ENCODE data around the gene ADM2. TPM values are rescaled to one million over a fixed set of nuclear protein-coding genes. Genes with fewer than 3 reads are reported as not detected.

ADM2 gene
- total RNA-seq, 3 donors from 2014 or later (not counting 1 experiment from before 2014, with no cell fraction given) = 0.26 to 2.5 (median 1.5) TPM

DNA sequence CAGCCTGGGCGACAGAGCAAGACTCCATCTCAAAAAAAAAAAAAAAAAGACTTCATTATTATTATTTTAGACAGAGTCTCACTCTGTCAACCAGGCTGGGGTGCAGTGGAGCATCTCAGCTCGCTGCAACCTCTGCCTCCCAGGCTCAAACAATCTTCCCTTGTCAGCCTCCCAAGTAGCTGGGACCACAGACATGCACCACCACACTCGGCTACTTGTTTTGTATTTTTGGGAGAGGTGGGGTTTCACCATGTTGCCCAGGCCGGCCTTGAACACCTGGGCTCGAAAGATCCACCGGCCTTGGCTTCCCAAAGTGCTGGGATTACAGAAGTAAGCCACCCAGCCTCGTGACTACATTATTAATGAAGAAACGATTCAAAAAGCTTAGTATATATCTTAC is 53.8 kb downstream of the ADM2 start:
- DNase-seq = no peak

More for the DNA sequence above, 53.8 kb downstream of the ADM2 start:
- Mint-ChIP-seq H3K27ac (no peak overlapping the region), H3K4me1 (peaks cover 22 to 34% of the 10 kb centered on the region in 2 donors), H3K36me3 (no peaks in the 10 kb centered on the region), H3K27me3 (ENCODE audit: low read depth in 2 of 2) (peaks cover 0 to 13% of the 10 kb centered on the region in 2 donors), H3K9me3 (no peaks in the 10 kb centered on the region), H3K4me3 (no peak overlapping the region)
- TF ChIP-seq CTCF (IDR thresholded peaks at IDR 0.05) = no peak
- intact Hi-C loops (cut with micrococcal nuclease) = no loop called here
- Histone ChIP-seq H3K36me3 (ENCODE audit: control insufficient read depth, insufficient read depth, low read length) (no peaks in the 10 kb centered on the region), H3K27me3 (ENCODE audit: control insufficient read depth, insufficient read depth, low read length) (no peaks in the 10 kb centered on the region), H3K4me3 (ENCODE audit: low read length) (no peak overlapping the region), H3K4me1 (ENCODE audit: control insufficient read depth, insufficient read depth, low read length) (peaks cover 54% of the 10 kb centered on the region), H3K9me3 (ENCODE audit: control insufficient read depth, insufficient read depth, low read length) (no peaks in the 10 kb centered on the region), H3K27ac (ENCODE audit: low read length) (peak overlapping the region; percentile 9)
- no peak for ATAC-seq
- WGBS (ENCODE audit: insufficient coverage) = 88% methylated on average over 3 of the region's 8 CpGs

Other genes starting within 250 kb of the ADM2 start
- gene TUBGCP6, start 236.5 kb upstream of the ADM2 start, total RNA-seq = 100 to 1,000 TPM; 105 to 126 (median 118) TPM
- gene HDAC10, start 230.3 kb upstream of the ADM2 start, total RNA-seq = 100 to 1,000 TPM; 112 to 131 (median 123) TPM
- gene MAPK12, start 219.9 kb upstream of the ADM2 start, total RNA-seq = 1 to 10 TPM; 2.2 to 2.5 (median 2.4) TPM
- 1 to 10 TPM; 2.2 to 3.1 (median 2.2) TPM for gene MAPK11, start 211.2 kb upstream of the ADM2 start, total RNA-seq
- 10 to 100 TPM in 2 of 3 donors, 1 to 10 TPM in 1; 6.0 to 34.7 (median 18.9) TPM for gene PLXNB2, start 173.9 kb upstream of the ADM2 start, total RNA-seq
- 1 to 10 TPM; 3.1 to 5.0 (median 4.5) TPM for gene DENND6B, start 154.5 kb upstream of the ADM2 start, total RNA-seq
- 100 to 1,000 TPM in 1 of 3 donors, 10 to 100 TPM in 2; 76.0 to 103 (median 78.1) TPM for gene PPP6R2, start 138.2 kb upstream of the ADM2 start, total RNA-seq
- 100 to 1,000 TPM; 235 to 284 (median 242) TPM for gene SBF1, start 6.5 kb upstream of the ADM2 start, total RNA-seq
- under 1 TPM in 1 of 3 donors, not detected in 2; 0.23 TPM for gene MIOX, start 5.3 kb downstream of the ADM2 start, total RNA-seq
- gene LMF2, start 26.2 kb downstream of the ADM2 start, total RNA-seq = 100 to 1,000 TPM; 114 to 129 (median 122) TPM
- gene NCAPH2, start 26.7 kb downstream of the ADM2 start, total RNA-seq = 100 to 1,000 TPM in 2 of 3 donors, 10 to 100 TPM in 1; 94.5 to 106 (median 104) TPM
- gene SCO2, start 44.1 kb downstream of the ADM2 start, total RNA-seq = 10 to 100 TPM in 1 of 3 donors, 1 to 10 TPM in 2; 2.8 to 13.5 (median 8.4) TPM
- 10 to 100 TPM; 17.7 to 44.6 (median 32.4) TPM for gene TYMP, start 48.5 kb downstream of the ADM2 start, total RNA-seq
- 1 to 10 TPM; 2.4 to 6.9 (median 5.3) TPM for gene KLHDC7B, start 64.4 kb downstream of the ADM2 start, total RNA-seq
- not detected for gene SYCE3, start 81.4 kb downstream of the ADM2 start, total RNA-seq
- gene CPT1B, start 96.9 kb downstream of the ADM2 start, total RNA-seq = 10 to 100 TPM; 53.1 to 75.7 (median 55.5) TPM
- 100 to 1,000 TPM; 166 to 204 (median 180) TPM for gene CHKB, start 101.3 kb downstream of the ADM2 start, total RNA-seq
- under 1 TPM; 0.14 to 0.26 (median 0.18) TPM for gene MAPK8IP2, start 119.2 kb downstream of the ADM2 start, total RNA-seq
- 10 to 100 TPM; 69.2 to 77.8 (median 69.3) TPM for gene ARSA, start 146.6 kb downstream of the ADM2 start, total RNA-seq
- under 1 TPM in 1 of 3 donors, not detected in 2; 0.07 TPM for gene SHANK3, start 191.3 kb downstream of the ADM2 start, total RNA-seq